ENCODE results near the gene COPZ1. TPM values are rescaled to one million over a fixed set of nuclear protein-coding genes. Genes with fewer than 3 reads are reported as not detected.

The COPZ1 gene
- total RNA-seq, 1 donor from 2014 or later, result 137 TPM

DNA sequence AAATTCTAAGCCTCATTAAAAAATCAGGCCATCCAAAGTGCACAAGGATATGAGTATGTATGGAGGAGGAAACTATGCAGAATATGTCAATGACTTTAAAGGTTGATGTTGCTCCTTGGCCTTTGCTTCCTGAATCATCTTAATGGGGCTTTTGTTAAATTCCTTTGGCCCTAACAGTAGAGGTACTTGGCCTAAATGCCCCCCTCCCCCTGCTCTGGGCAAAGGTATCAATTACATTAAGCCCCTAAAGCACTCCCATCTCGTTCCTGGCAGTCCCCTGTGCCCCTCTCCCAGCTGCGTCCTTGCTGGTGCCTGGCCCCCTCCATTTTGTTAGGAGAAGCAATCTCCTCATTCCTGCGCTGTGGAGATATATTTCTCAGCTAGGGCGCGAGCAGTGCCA, 4.8 kb downstream of the COPZ1 start:
- Mint-ChIP-seq H3K27me3 (ENCODE audit: low read depth) (no peaks in the 10 kb centered on the region), H3K36me3 (no peaks in the 10 kb centered on the region), H3K4me3 (peak overlapping the region; percentile 4), H3K9me3 (no peaks in the 10 kb centered on the region), H3K27ac (peak overlapping the region; percentile 91), H3K4me1 (peaks cover 56% of the 10 kb centered on the region)
- no peak for DNase-seq (ENCODE audit: low spot score in 2 of 2, unreplicated experiment in 2 of 2)
- TF ChIP-seq, protein P1, sequence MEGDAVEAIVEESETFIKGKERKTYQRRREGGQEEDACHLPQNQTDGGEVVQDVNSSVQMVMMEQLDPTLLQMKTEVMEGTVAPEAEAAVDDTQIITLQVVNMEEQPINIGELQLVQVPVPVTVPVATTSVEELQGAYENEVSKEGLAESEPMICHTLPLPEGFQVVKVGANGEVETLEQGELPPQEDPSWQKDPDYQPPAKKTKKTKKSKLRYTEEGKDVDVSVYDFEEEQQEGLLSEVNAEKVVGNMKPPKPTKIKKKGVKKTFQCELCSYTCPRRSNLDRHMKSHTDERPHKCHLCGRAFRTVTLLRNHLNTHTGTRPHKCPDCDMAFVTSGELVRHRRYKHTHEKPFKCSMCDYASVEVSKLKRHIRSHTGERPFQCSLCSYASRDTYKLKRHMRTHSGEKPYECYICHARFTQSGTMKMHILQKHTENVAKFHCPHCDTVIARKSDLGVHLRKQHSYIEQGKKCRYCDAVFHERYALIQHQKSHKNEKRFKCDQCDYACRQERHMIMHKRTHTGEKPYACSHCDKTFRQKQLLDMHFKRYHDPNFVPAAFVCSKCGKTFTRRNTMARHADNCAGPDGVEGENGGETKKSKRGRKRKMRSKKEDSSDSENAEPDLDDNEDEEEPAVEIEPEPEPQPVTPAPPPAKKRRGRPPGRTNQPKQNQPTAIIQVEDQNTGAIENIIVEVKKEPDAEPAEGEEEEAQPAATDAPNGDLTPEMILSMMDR (IDR thresholded peaks at IDR 0.05; ENCODE audit: unreplicated experiment), result no peak

DNA sequence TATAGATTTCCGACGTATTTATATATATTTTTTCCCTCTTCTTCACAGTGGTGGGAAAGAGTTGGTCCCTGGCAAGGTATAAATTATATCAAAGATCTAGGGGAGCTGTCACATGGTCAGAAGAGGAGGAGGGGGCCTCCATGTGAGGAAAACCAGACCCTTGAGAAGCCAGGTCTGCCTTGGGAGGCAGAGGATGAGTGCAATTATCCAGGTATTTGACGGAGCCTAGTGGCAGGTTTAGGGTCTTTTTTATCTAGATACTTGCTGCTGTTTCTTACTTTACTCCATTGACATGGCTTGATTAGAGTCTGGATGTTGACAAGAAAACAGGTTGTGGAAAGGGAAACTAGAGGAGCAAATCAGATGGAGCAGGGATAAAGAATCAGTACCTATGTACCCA, 5.5 kb downstream of the COPZ1 start:
- H3K4me1 Mint-ChIP-seq, result peaks cover 51% of the 10 kb centered on the region
- no peak for DNase-seq (ENCODE audit: low spot score in 2 of 2, unreplicated experiment in 2 of 2)
- H3K27me3 Mint-ChIP-seq (ENCODE audit: low read depth), result no peaks in the 10 kb centered on the region
- TF ChIP-seq, protein P1 (IDR thresholded peaks at IDR 0.05; ENCODE audit: unreplicated experiment), result no peak
- H3K4me3 Mint-ChIP-seq, result no peak overlapping the region
- peak overlapping the region; percentile 91 for H3K27ac Mint-ChIP-seq
- no peaks in the 10 kb centered on the region for H3K36me3 Mint-ChIP-seq
- H3K9me3 Mint-ChIP-seq, result no peaks in the 10 kb centered on the region

DNA sequence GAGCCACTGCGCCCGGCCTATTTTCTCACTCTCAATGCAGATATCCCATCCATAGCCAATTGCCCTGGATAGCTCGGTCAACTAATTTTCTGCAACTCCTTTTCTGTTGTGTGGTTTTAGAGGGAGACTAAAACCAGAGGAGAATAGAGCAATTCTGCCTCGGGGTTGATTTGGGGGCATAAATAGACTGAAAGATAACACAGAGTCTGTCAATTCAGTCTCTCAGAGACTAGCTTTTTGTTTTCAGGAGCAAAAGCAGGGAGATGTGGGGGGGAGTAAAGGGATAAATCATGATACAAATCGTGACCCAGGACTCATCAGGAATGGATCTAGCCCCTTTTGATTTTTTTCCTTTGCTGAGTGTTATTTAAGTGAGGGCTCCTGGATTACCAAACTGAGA, 6.5 kb downstream of the COPZ1 start:
- TF ChIP-seq, protein P1 (IDR thresholded peaks at IDR 0.05; ENCODE audit: unreplicated experiment), result no peak
- Mint-ChIP-seq H3K4me3 (no peak overlapping the region), H3K27ac (peak overlapping the region; percentile 91), H3K27me3 (ENCODE audit: low read depth) (no peaks in the 10 kb centered on the region), H3K36me3 (no peaks in the 10 kb centered on the region), H3K9me3 (no peaks in the 10 kb centered on the region), H3K4me1 (peaks cover 47% of the 10 kb centered on the region)
- no peak for DNase-seq (ENCODE audit: low spot score in 2 of 2, unreplicated experiment in 2 of 2)

DNA sequence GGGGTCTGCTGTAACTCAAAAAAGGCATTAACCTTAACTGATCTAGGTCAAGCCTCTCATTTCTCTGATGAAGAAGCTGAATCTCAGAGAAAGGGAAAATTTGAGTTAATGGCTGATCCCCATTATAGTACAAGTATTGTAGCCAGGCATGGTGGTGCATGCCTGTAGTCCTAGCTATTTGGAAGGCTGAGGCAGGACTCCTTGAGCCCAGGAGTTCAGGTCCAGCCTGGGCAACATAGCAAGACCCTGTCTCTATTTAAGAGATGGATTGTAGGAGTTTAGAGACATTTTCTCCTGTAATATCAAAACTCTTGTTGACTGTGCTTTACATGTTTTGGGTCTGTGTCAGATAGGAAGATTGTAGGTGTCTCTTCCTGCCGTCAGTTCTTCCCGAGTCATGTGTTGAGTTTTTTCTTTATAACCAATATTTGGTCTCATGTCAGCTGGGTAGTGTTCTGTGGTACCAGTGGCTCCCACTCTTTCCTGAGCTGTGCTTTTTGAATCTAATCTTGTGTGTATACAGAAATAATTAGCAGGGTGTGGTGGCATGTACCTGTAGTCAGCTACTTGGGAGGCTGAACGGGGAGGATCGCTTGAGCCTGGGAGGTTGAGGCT, 8.6 kb downstream of the COPZ1 start:
- peaks cover 56% of the 10 kb centered on the region for H3K4me1 Mint-ChIP-seq
- TF ChIP-seq, protein P1 (IDR thresholded peaks at IDR 0.05; ENCODE audit: unreplicated experiment), result no peak
- H3K27me3 Mint-ChIP-seq (ENCODE audit: low read depth), result no peaks in the 10 kb centered on the region
- H3K27ac Mint-ChIP-seq, result peak overlapping the region; percentile 40
- no peaks in the 10 kb centered on the region for H3K36me3 Mint-ChIP-seq
- H3K9me3 Mint-ChIP-seq, result no peaks in the 10 kb centered on the region
- DNase-seq (ENCODE audit: low spot score in 2 of 2, unreplicated experiment in 2 of 2), result no peak
- no peak overlapping the region for H3K4me3 Mint-ChIP-seq

DNA sequence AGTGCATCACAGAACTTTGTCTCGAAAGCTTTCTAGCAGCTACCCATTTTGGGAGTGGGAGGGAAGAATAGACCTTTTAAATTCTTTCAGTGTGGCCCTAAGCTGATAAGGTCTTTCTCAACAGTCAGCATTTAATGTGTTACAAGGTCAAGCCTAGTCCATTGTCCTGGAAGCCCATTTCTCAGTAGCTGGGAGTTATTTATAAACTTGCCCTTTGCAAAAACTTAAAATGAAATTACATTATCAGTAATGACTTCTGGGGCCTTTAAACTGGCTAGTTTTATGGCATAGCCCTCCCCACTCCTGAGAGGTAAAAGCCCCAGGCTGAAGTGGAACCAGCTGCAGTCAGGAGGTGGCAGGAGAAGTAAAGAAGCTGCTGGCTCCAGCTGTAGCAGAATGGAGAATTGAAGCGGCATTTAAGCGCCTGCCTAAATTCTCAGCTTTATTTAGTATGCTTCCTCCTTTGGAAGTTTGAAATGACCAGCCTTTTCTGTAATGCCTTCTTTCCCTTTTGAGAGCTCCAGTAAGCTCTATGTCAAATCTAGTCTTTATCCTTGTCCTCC, 12.4 kb downstream of the COPZ1 start:
- H3K9me3 Mint-ChIP-seq, result no peaks in the 10 kb centered on the region
- TF ChIP-seq, protein P1 (IDR thresholded peaks at IDR 0.05; ENCODE audit: unreplicated experiment), result no peak
- DNase-seq (ENCODE audit: low spot score in 2 of 2, unreplicated experiment in 2 of 2), result no peak
- H3K4me1 Mint-ChIP-seq, result peaks cover 56% of the 10 kb centered on the region
- no peaks in the 10 kb centered on the region for H3K27me3 Mint-ChIP-seq (ENCODE audit: low read depth)
- no peak overlapping the region for H3K4me3 Mint-ChIP-seq
- H3K27ac Mint-ChIP-seq, result peak overlapping the region; percentile 92
- H3K36me3 Mint-ChIP-seq, result peaks cover 12% of the 10 kb centered on the region
